HepG2 (cell line): ENCODE measurements around the gene TMEM145. TPM values are rescaled to one million over a fixed set of nuclear protein-coding genes. Genes with fewer than 3 reads are reported as not detected.
A peak's percentile ranks its signal among the peaks of the same experiment; 100 is the strongest.

ENCODE experiments used
- ATAC-seq: fragments of 200-7000 bp; cut with Tn5 transposase; 3 replicates; pipeline ENCODE4 v1.9.1; 2020; ENCODE audit warnings: mild to moderate bottlenecking, moderate library complexity
- BruUV-seq: library from RNA; stranded (reverse); fragments of 400-500 nt; replicated peaks from 2 replicates; lab custom pipeline; 2021; lab: Mats Ljungman, UMichigan
- CTCF ChIA-PET: fragments of 300-600 bp; formaldehyde crosslinking; extraction: SDS; loops from one replicate; lab custom pipeline; 2021; ENCODE audit warnings: low total read pairs, inconsistent platforms, low intra/inter-chr PET ratio; lab: Yijun Ruan, JAX
- POLR2A ChIA-PET: fragments of 350-600 bp; sonication (Branson Sonifier 250); formaldehyde crosslinking; loops from one replicate; lab custom pipeline; 2020; ENCODE audit warnings: antibody characterized with exemption, inconsistent platforms; lab: Yijun Ruan, JAX
- DNase-seq: peaks from one replicate; pipeline ENCODE4 v3.0.0-alpha.2; 2015; ENCODE audit warnings: low spot score
- FAIRE-seq: peaks from 3 replicates; lab custom pipeline; 2011; peaks lifted over from hg19 to GRCh38; lab: Jason Lieb, UNC
- H2AFZ ChIP-seq: one replicate; pipeline ENCODE4 v1.6.1; 2011; ENCODE audit warnings: low read length, inconsistent platforms
- H3K27ac ChIP-seq: fragments of 300-600 bp; 3 replicates; pipeline ENCODE4 v1.8.0; 2011; ENCODE audit warnings: mixed run types, mild to moderate bottlenecking, mixed read lengths, low read length, inconsistent platforms; ENCODE audit not compliant: insufficient read depth; ENCODE audit errors: extremely low read length
- H3K27me3 ChIP-seq, 2 experiments: fragments of 200-600 bp in 1 of 2; 2 replicates in 1 of 2; 3 replicates in 1 of 2; pipeline versions ENCODE4 v1.6.0 to v1.8.0; 2011; ENCODE audit warnings: low read length in 2 of 2, mild to moderate bottlenecking in 2 of 2, moderate library complexity in 2 of 2, inconsistent platforms in 1 of 2; ENCODE audit not compliant: insufficient read depth in 2 of 2, control insufficient read depth in 1 of 2
- H3K36me3 ChIP-seq, 2 experiments: fragments of 200-600 bp in 1 of 2; replicated peaks in 1 of 2; 2 replicates in 1 of 2; 3 replicates in 1 of 2; pipeline versions ENCODE4 v1.5.1 to v1.8.0; 2011; ENCODE audit warnings: low read length in 2 of 2, inconsistent platforms in 1 of 2; ENCODE audit not compliant: insufficient read depth in 2 of 2, control insufficient read depth in 1 of 2
- H3K4me1 ChIP-seq: 2 replicates; pipeline ENCODE4 v1.5.1; 2012; ENCODE audit warnings: low read length, inconsistent platforms; ENCODE audit not compliant: insufficient read depth
- H3K4me2 ChIP-seq: 2 replicates; pipeline ENCODE4 v1.6.0; 2011; ENCODE audit warnings: low read depth, low read length, inconsistent platforms
- H3K4me3 ChIP-seq, 3 experiments: fragments of 200-600 bp in 1 of 3; sonication (generic), shearing (Covaris generic) in 1 of 3; replicated peaks in 1 of 3; 2 replicates each; pipeline ENCODE4 v1.5.1; 2011 to 2016; ENCODE audit warnings: low read length in 3 of 3, inconsistent platforms in 2 of 3, low read depth in 2 of 3, mild to moderate bottlenecking in 2 of 3, control low read depth in 1 of 3, mixed read lengths in 1 of 3; ENCODE audit not compliant: insufficient read depth in 1 of 3
- H3K79me2 ChIP-seq: one replicate; pipeline ENCODE4 v1.6.1; 2011; ENCODE audit warnings: low read length, inconsistent platforms; ENCODE audit not compliant: insufficient read depth
- H3K9ac ChIP-seq: 2 replicates; pipeline ENCODE4 v1.6.0; 2011; ENCODE audit warnings: mild to moderate bottlenecking, low read depth, low read length, inconsistent platforms; ENCODE audit not compliant: insufficient read depth
- H3K9me3 ChIP-seq: 2 replicates; pipeline ENCODE4 v1.5.1; 2012; ENCODE audit warnings: mild to moderate bottlenecking, low read length
- H4K20me1 ChIP-seq: 2 replicates; pipeline ENCODE4 v1.6.0; 2011; ENCODE audit warnings: inconsistent platforms, mild to moderate bottlenecking, low read length, moderate library complexity; ENCODE audit not compliant: insufficient read depth
- FIP1L1 ChIP-seq: fragments of 200-400 bp; formaldehyde crosslinking; IDR thresholded peaks from 2 replicates; pipeline ENCODE4 v1.6.1; 2018; ENCODE audit warnings: low read depth, mild to moderate bottlenecking, low read length, moderate library complexity, borderline replicate concordance; ENCODE audit not compliant: insufficient read depth
- FOXK2 ChIP-seq: fragments of 450-650 bp; IDR thresholded peaks from 2 replicates; pipeline ENCODE4 v1.6.1; 2016
- HNRNPL ChIP-seq: fragments of 200-400 bp; formaldehyde crosslinking; IDR thresholded peaks from 2 replicates; pipeline ENCODE4 v1.6.1; 2017; ENCODE audit warnings: mild to moderate bottlenecking, low read depth, low read length
- ZNF331 ChIP-seq: sonication (generic); formaldehyde crosslinking; IDR thresholded peaks from 2 replicates; pipeline ENCODE4 v1.4.0; 2020; ENCODE audit warnings: missing genetic modification reagents
- ZNF501 ChIP-seq: sonication (generic); formaldehyde crosslinking; IDR thresholded peaks from 2 replicates; pipeline ENCODE4 v1.5.1; 2020; ENCODE audit warnings: mild to moderate bottlenecking, moderate library complexity, missing genetic modification reagents
- ZNF557 ChIP-seq: sonication (generic); formaldehyde crosslinking; IDR thresholded peaks from 2 replicates; pipeline ENCODE4 v1.4.0; 2020; ENCODE audit warnings: missing genetic modification reagents
- WGBS: methylation state at CpG from one replicate; pipeline ENCODE4 v1.1.6; 2017; ENCODE audit warnings: low lambda C conversion rate; 5-methylcytosine and 5-hydroxymethylcytosine counted together
- in situ Hi-C: cut with HindIII; loops from 2 replicates; pipeline ENCODE4 v1.10.0; 2017; ENCODE audit warnings: low pct_unique_long_range_greater_than_20kb; ENCODE audit not compliant: extremely low pct_ligation_motif_present
- intact Hi-C: fragments of 100-400 bp; cut with micrococcal nuclease; formaldehyde crosslinking; loops from one replicate; pipeline ENCODE4 v1.10.0; 2022; ENCODE audit not compliant: unreplicated experiment
- polyA plus RNA-seq, 8 experiments: library from polyadenylated mRNA; depleted of rRNA in 3 of 8; stranded (reverse) in 7 of 8; unstranded in 1 of 8; fragments of >200 nt; fragmentation: Illumina TruSeq in 4 of 8; extraction: Trizol in 4 of 8; gene quantifications; 2 replicates each; pipeline versions ENCODE4 v1.2.1 to v1.2.3, GENCODE V29; 2011 to 2016; ENCODE audit warnings: low read depth in 4 of 8, missing spikeins in 1 of 8, mixed read lengths in 1 of 8; ENCODE audit not compliant: insufficient read depth in 1 of 8
- total RNA-seq, 5 experiments: library from RNA; depleted of rRNA; stranded (reverse); fragments of >200 nt; fragmentation: Illumina TruSeq; extraction: Trizol; gene quantifications; 2 replicates each; pipeline ENCODE4 v1.2.3, GENCODE V29; 2016; ENCODE audit warnings: low read depth in 1 of 5
- TF ChIP-seq, protein P1 (sequence below): sonication (generic); formaldehyde crosslinking; IDR thresholded peaks from 2 replicates; pipeline ENCODE4 v1.4.0; 2020; ENCODE audit warnings: missing genetic modification reagents

TMEM145 gene
- total and polyA plus RNA-seq, 2 of the 13 experiments (the other 11 are each of a cell fraction or from before 2014, with no cell fraction given) = 0.07 to 5.1 TPM

DNA sequence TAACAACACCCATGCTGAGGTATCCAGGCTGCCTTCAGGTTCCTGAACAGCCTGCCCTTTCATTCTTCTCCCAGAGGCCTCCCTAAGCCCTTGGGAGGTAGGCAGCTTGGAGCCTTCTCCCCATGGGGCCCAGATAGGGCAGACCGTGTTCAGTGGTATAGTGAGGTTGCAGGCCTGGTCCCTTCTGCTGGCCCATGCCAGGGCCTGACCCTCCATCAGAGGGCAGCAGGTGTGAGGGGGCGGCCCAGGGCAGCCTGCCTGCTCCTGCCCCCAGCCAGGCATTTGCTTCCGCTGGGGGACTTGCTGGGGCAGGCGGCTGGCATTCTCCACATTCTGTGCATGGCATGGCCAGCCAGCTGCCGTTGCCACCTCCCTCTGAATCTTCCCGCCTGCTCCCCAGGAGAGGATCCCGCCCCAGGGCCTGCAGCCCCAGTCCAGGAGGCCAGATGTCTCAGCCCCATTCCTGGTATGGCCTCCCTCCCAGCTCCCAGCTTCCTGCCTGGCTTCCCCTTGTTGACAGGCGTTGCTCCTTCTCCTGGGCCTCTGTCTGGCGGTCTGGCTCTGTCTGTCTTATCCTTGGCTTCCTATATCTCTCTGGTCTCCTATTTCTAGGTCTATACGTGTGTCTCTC lies 35.2 kb upstream of the TMEM145 start (continued):
- TF ChIP-seq, protein P1, sequence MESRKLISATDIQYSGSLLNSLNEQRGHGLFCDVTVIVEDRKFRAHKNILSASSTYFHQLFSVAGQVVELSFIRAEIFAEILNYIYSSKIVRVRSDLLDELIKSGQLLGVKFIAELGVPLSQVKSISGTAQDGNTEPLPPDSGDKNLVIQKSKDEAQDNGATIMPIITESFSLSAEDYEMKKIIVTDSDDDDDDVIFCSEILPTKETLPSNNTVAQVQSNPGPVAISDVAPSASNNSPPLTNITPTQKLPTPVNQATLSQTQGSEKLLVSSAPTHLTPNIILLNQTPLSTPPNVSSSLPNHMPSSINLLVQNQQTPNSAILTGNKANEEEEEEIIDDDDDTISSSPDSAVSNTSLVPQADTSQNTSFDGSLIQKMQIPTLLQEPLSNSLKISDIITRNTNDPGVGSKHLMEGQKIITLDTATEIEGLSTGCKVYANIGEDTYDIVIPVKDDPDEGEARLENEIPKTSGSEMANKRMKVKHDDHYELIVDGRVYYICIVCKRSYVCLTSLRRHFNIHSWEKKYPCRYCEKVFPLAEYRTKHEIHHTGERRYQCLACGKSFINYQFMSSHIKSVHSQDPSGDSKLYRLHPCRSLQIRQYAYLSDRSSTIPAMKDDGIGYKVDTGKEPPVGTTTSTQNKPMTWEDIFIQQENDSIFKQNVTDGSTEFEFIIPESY (CRISPR knock-in tag) = peak; percentile 83; the same call in 1 of the 2 replicates
- TF ChIP-seq ZNF501 (CRISPR knock-in tag) (no peak), FIP1L1 (no peak), HNRNPL (peak; percentile 57; the same call in 1 of the 2 replicates)
- TF ChIP-seq, all 625 proteins: peak for 7

DNA sequence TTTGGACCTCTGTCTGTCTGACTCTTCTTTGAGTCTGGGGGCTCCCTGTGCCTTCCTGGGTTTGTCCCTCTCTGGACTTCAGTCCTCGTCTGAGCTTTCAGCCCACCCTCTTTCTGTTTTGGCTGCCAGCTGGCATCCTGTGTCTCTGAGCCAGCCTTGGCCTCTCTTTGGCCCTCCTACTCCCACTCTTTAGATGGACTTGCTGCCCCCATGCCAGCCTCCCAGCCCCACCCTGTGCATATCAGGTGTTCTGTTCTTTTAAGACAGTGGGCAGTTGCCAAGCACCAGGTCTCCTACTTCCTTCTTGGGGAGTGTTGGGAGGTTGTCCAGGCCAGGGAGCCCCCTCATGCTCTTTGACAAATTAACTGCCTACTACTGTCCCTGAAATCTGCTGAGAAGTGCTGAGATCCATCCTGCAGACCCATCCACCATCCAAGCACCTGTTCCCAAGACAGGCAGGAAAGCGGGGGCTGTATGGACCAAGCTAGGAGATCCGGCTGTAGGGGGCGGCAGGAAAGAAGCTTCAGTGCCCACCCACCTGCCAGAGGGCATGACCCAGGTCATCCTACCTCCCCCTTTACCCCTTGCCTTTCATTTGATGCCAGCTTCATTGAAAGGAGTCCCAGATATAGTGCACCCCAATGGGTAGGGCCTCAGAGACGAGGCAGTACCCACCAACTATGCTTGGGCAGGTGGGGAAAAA lies 34.5 kb upstream of the TMEM145 start:
- Histone ChIP-seq H3K79me2 (peaks cover 11% of the 10 kb centered on the region), H2AFZ (no peak overlapping the region), H3K4me1 (peaks cover 51% of the 10 kb centered on the region), H3K27ac (peak overlapping the region; percentile 27), H3K36me3 (peaks cover 4 to 12% of the 10 kb centered on the region in 2 experiments; a peak in 3 of 5 replicates), H4K20me1 (no peaks in the 10 kb centered on the region), H3K4me2 (peak overlapping the region; percentile 86; the same call in 1 of the 2 replicates), H3K9ac (no peak overlapping the region), H3K9me3 (no peaks in the 10 kb centered on the region), H3K4me3 (no peak overlapping the region), H3K27me3 (no peaks in the 10 kb centered on the region)
- in situ Hi-C loops (no loop called here), intact Hi-C loops (loop anchor here (2.0 kb wide), 1 partner anchor 58 kb away; the partner anchor contains the start of gene ZNF526)
- TF ChIP-seq ZNF331 (CRISPR knock-in tag) (no peak), FOXK2 (no peak), ZNF557 (CRISPR knock-in tag) (no peak)
- DNase-seq (no peak), FAIRE-seq (no peak), ATAC-seq (no peak)
- ChIA-PET CTCF (interaction anchor here (1.7 to 1.9 kb wide), 2 partner anchors 12 to 34 kb away, joined by 6 to 7 read pairs; no protein-coding TSS in a partner anchor), POLR2A (interaction anchor here (1.4 to 7.4 kb wide), 5 partner anchors 8 to 33 kb away, joined by 3 to 117 read pairs (median 25); partner anchors contain the start of genes CIC and GSK3A)
- 90% methylated on average over 5 of the region's 5 CpGs for WGBS
- BruUV-seq = no TSS peak
